Hepatocyte (in vitro differentiated cells): Measurements from ENCODE around the gene SLC31A2.

Experiments
- CTCF ChIP-seq: fragments of 200-600 bp; sonication (generic); IDR thresholded peaks from 2 replicates; pipeline ENCODE4 v1.5.1; 2016; ENCODE audit warnings: antibody characterized with exemption, mild to moderate bottlenecking; ENCODE audit not compliant: poor library complexity
- EZH2phosphoT487 ChIP-seq: fragments of 200-600 bp; sonication (generic); IDR thresholded peaks from one replicate; pipeline ENCODE4 v1.6.1; 2018; ENCODE audit warnings: antibody characterized with exemption, mild to moderate bottlenecking, low read depth, moderate library complexity; ENCODE audit not compliant: unreplicated experiment, severe bottlenecking

GRCh38 chr9:113160571-113160970, 9.8 kb downstream of the SLC31A2 start:
- TF ChIP-seq CTCF, result no peak
- no peak for TF ChIP-seq EZH2phosphoT487
